GM18520 (cell line): Measurements from ENCODE around the gene CLDN24.

Experiments used
- ATAC-seq: cut with Tn5 transposase; IDR thresholded peaks from one replicate; pipeline ENCODE4 v1.9.1; 2021; ENCODE audit not compliant: unreplicated experiment

CLDN24 gene

DNA sequence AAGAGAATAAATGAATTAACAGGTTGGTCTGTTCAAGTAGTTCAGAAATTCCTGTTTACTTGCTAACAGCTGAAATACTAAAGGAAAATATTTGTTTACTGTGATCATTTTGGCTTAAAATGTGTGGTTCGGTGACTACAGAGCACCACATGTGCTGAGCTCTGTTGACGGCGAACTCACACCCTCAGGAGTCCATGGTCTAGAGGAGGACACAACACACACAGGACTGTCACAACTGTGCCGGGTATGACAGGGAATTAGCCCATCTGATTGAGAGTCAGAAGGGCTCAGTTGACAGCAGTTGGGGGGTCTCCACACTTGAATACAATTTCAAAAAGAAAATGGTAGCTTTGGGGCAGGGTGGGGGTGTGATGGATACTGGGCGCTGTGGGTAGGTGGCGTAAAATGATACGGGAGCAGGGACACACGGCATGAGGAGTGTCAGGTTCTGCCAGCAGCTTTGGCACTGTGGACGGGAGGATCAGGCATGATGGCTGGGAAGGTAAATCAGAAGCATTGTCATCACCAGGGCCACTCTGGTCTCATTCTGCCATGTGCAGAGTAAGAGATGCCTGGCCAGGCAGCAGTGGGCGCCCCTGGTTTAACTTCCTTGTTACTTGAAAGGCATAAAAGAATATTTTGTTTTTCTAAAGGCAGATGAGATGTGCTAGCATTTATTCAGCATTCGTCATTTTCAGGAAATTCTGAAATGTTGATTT, 35.5 kb downstream of the CLDN24 start:
- ATAC-seq, result no peak

DNA sequence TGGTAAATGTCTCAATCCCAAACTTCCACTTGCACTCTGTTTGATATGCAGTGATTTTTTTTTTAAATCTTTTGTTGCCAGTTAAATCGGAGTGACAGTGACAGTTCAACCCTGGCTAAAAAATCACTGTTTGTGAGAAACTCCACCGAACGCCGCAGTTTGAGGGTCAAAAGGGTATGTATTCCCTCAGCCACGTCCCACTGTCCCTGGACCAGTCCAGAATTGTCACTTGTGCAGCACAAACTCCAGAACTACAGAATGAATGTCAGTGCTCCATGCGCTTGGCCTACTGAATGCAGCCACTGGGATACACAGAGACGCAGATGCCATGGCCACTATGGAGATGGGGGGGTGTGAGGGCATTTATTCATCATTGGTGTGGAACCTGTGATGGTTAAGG, 36.3 kb downstream of the CLDN24 start:
- ATAC-seq, result no peak

GRCh38 chr4:183284965-183285364, 37.3 kb downstream of the CLDN24 start:
- no peak for ATAC-seq

DNA sequence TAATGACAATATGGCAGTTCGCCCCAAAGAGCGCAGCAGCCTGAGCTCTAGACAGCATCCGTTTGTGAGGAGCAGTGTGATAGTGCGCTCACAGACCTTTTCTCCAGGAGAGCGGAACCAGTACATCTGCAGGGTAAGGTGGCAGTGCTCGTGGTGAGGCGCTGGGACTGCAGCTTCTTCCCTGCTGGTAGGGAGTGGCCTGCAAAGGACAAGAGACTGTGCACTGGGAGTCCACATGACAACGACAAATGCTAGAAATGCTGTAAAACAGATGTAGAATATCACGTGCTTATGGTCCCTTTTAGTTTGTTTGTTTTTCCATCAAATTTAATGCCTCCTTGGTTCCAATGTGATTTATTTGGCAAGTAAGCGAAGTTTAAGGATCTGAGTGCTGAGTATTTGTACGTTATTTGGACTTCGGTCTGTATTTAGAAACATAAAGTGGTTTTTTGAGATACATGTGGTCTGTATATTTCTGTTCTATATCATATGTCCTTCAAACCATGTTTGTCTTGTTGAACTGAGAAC, 37.9 kb downstream of the CLDN24 start:
- no peak for ATAC-seq

- no peak for ATAC-seq
Observed at GRCh38 chr4:183276106-183276505, 46.1 kb downstream of the CLDN24 start.

- ATAC-seq, result no peak
Observed at GRCh38 chr4:183272384-183272783, 49.8 kb downstream of the CLDN24 start.
